Trophoblast cell (in vitro differentiated cells and primary cell): ENCODE measurements around the gene DNM3.

Source experiments
- DNase-seq, 2 donors: peaks; one replicate each; pipeline ENCODE4 v3.0.0-alpha.2; 2016
- H2AFZ ChIP-seq: 2 replicates; pipeline ENCODE4 v1.6.1; 2013; ENCODE audit warnings: low read length, moderate library complexity, mild to moderate bottlenecking; ENCODE audit not compliant: insufficient read depth, poor library complexity
- H2AK5ac ChIP-seq: 2 replicates; pipeline ENCODE4 v1.6.1; 2013; ENCODE audit warnings: mild to moderate bottlenecking, low read length
- H2BK120ac ChIP-seq: 2 replicates; pipeline ENCODE4 v1.6.1; 2013; ENCODE audit warnings: low read length, mild to moderate bottlenecking, moderate library complexity; ENCODE audit not compliant: insufficient read depth, poor library complexity
- H2BK12ac ChIP-seq: 2 replicates; pipeline ENCODE4 v1.6.1; 2013; ENCODE audit warnings: mild to moderate bottlenecking, low read length, moderate library complexity
- H2BK5ac ChIP-seq: 2 replicates; pipeline ENCODE4 v1.6.1; 2013; ENCODE audit warnings: low read length, low read depth, moderate library complexity, mild to moderate bottlenecking; ENCODE audit not compliant: poor library complexity
- H3K14ac ChIP-seq: 2 replicates; pipeline ENCODE4 v1.6.1; 2013; ENCODE audit warnings: mild to moderate bottlenecking, low read length
- H3K18ac ChIP-seq: 2 replicates; pipeline ENCODE4 v1.6.1; 2013; ENCODE audit warnings: mild to moderate bottlenecking, low read length
- H3K23ac ChIP-seq: 2 replicates; pipeline ENCODE4 v1.6.1; 2013; ENCODE audit warnings: low read length
- H3K27ac ChIP-seq: 2 replicates; pipeline ENCODE4 v1.5.1; 2013; ENCODE audit warnings: low read depth, mild to moderate bottlenecking, inconsistent platforms, low read length, moderate library complexity
- H3K27me3 ChIP-seq: 2 replicates; pipeline ENCODE4 v1.6.1; 2013; ENCODE audit warnings: inconsistent platforms, mild to moderate bottlenecking, low read length, moderate library complexity; ENCODE audit not compliant: insufficient read depth
- H3K36me3 ChIP-seq, 2 experiments: 1 replicate in 1 of 2; 2 replicates in 1 of 2; pipeline ENCODE4 v1.6.1; 2013; ENCODE audit warnings: low read length in 2 of 2, mild to moderate bottlenecking in 2 of 2, moderate library complexity in 1 of 2; ENCODE audit not compliant: insufficient read depth in 2 of 2, control insufficient read depth in 1 of 2
- H3K4ac ChIP-seq: 2 replicates; pipeline ENCODE4 v1.6.1; 2013; ENCODE audit warnings: low read depth, mild to moderate bottlenecking, low read length, moderate library complexity
- H3K4me1 ChIP-seq, 2 experiments: 1 replicate in 1 of 2; 2 replicates in 1 of 2; pipeline ENCODE4 v1.6.1; 2013; ENCODE audit warnings: low read length in 2 of 2, mild to moderate bottlenecking in 2 of 2, moderate library complexity in 1 of 2; ENCODE audit not compliant: insufficient read depth in 2 of 2, control insufficient read depth in 1 of 2
- H3K4me2 ChIP-seq: 2 replicates; pipeline ENCODE4 v1.6.1; 2013; ENCODE audit warnings: inconsistent platforms, mild to moderate bottlenecking, low read length, moderate library complexity
- H3K4me3 ChIP-seq: 2 replicates; pipeline ENCODE4 v1.5.1; 2013; ENCODE audit warnings: mild to moderate bottlenecking, low read depth, low read length, inconsistent platforms
- H3K79me1 ChIP-seq: one replicate; pipeline ENCODE4 v1.6.1; 2013; ENCODE audit warnings: low read length
- H3K79me2 ChIP-seq: 2 replicates; pipeline ENCODE4 v1.6.1; 2013; ENCODE audit warnings: low read length, mild to moderate bottlenecking; ENCODE audit not compliant: control insufficient read depth, insufficient read depth, poor library complexity
- H3K9ac ChIP-seq: 2 replicates; pipeline ENCODE4 v1.6.1; 2013; ENCODE audit warnings: mild to moderate bottlenecking, low read length
- H3K9me3 ChIP-seq: 2 replicates; pipeline ENCODE4 v1.6.1; 2013; ENCODE audit warnings: low read depth, mild to moderate bottlenecking, control low read depth, inconsistent platforms, low read length; ENCODE audit not compliant: insufficient read depth
- H4K12ac ChIP-seq: 2 replicates; pipeline ENCODE4 v1.6.1; 2013; ENCODE audit warnings: low read depth, mild to moderate bottlenecking, low read length, moderate library complexity
- H4K8ac ChIP-seq: 2 replicates; pipeline ENCODE4 v1.6.1; 2013; ENCODE audit warnings: low read depth, mild to moderate bottlenecking, low read length, moderate library complexity
- H4K91ac ChIP-seq: one replicate; pipeline ENCODE4 v1.6.1; 2013; ENCODE audit warnings: low read depth, mild to moderate bottlenecking, low read length, moderate library complexity
- WGBS: extraction: QIAGEN DNeasy Blood & Tissue Kit; methylation state at CpG from one replicate; pipeline ENCODE4 v1.1.7; 2013; ENCODE audit warnings: missing lambda C conversion rate; ENCODE audit not compliant: insufficient read length, insufficient coverage; ENCODE audit errors: extremely low coverage; 5-methylcytosine and 5-hydroxymethylcytosine counted together

DNM3 gene

GRCh38 chr1:172254521-172255222 lies 413.4 kb downstream of the DNM3 start:
- no peaks in the 10 kb centered on the region for H3K9me3 ChIP-seq
- H3K18ac ChIP-seq: no peak overlapping the region
- H4K8ac ChIP-seq: no peak overlapping the region
- H3K36me3 ChIP-seq: no peaks in the 10 kb centered on the region
- DNase-seq: peak in 1 of 2 donors; percentile 60
- no peaks in the 10 kb centered on the region for H3K4me1 ChIP-seq
- H3K23ac ChIP-seq: no peak overlapping the region
- H3K27ac ChIP-seq: no peak overlapping the region
- no peak overlapping the region for H4K12ac ChIP-seq
- no peak overlapping the region for H2BK5ac ChIP-seq
- H3K79me1 ChIP-seq: no peaks in the 10 kb centered on the region
- WGBS: no CpG with 5 or more reads among the region's 3 CpGs
- no peak overlapping the region for H2AFZ ChIP-seq
- no peak overlapping the region for H3K9ac ChIP-seq
- H2BK12ac ChIP-seq: no peak overlapping the region
- H3K4me2 ChIP-seq: no peak overlapping the region
- H3K14ac ChIP-seq: no peak overlapping the region
- H2BK120ac ChIP-seq: no peak overlapping the region
- no peak overlapping the region for H4K91ac ChIP-seq
- H3K4ac ChIP-seq: no peak overlapping the region
- no peak overlapping the region for H2AK5ac ChIP-seq
- H3K27me3 ChIP-seq: no peaks in the 10 kb centered on the region
- H3K4me3 ChIP-seq: no peak overlapping the region
- no peaks in the 10 kb centered on the region for H3K79me2 ChIP-seq

DNA sequence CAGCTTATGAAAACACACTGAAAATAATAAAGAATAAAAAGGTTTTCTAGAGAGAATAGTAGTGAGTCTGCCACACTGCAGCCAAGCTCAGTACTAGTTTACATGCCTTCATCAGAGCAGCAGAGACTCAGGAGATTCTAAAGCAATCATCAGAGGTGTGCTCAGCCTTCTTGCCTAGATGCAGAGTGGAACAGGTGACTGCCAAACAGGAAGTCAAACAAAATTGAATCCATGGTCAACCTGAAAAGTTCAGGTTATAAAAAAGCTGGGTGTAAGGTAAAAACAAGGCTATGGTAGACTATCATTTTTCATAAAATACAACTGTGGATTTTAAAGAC lies 413.9 kb downstream of the DNM3 start:
- no peak overlapping the region for H2BK12ac ChIP-seq
- no peak overlapping the region for H4K12ac ChIP-seq
- no peak overlapping the region for H2AK5ac ChIP-seq
- H3K79me1 ChIP-seq: no peaks in the 10 kb centered on the region
- no peak overlapping the region for H2BK5ac ChIP-seq
- no peaks in the 10 kb centered on the region for H3K9me3 ChIP-seq
- H2BK120ac ChIP-seq: no peak overlapping the region
- H4K8ac ChIP-seq: no peak overlapping the region
- H3K4me2 ChIP-seq: no peak overlapping the region
- no peaks in the 10 kb centered on the region for H3K27me3 ChIP-seq
- H3K4me1 ChIP-seq: no peaks in the 10 kb centered on the region
- no peak overlapping the region for H2AFZ ChIP-seq
- H3K14ac ChIP-seq: no peak overlapping the region
- no peak overlapping the region for H3K18ac ChIP-seq
- no peak overlapping the region for H3K4me3 ChIP-seq
- no peak overlapping the region for H3K9ac ChIP-seq
- no peaks in the 10 kb centered on the region for H3K79me2 ChIP-seq
- H3K36me3 ChIP-seq: no peaks in the 10 kb centered on the region
- no peak overlapping the region for H3K4ac ChIP-seq
- H3K23ac ChIP-seq: no peak overlapping the region
- H4K91ac ChIP-seq: no peak overlapping the region
- H3K27ac ChIP-seq: no peak overlapping the region
- no peak for DNase-seq

- Histone ChIP-seq H3K4me1 (no peaks in the 10 kb centered on the region), H3K14ac (no peak overlapping the region), H3K9ac (no peak overlapping the region), H4K8ac (no peak overlapping the region), H2BK120ac (no peak overlapping the region), H3K79me2 (no peaks in the 10 kb centered on the region), H3K4ac (no peak overlapping the region), H3K79me1 (no peaks in the 10 kb centered on the region), H2AK5ac (no peak overlapping the region), H3K23ac (no peak overlapping the region), H2BK12ac (no peak overlapping the region), H3K27ac (no peak overlapping the region), H2BK5ac (no peak overlapping the region), H3K18ac (no peak overlapping the region), H3K27me3 (no peaks in the 10 kb centered on the region), H4K12ac (no peak overlapping the region), H2AFZ (no peak overlapping the region), H3K36me3 (no peaks in the 10 kb centered on the region), H3K4me2 (no peak overlapping the region), H3K9me3 (peaks cover 8% of the 10 kb centered on the region), H4K91ac (no peak overlapping the region), H3K4me3 (no peak overlapping the region)
- WGBS: no CpG with 5 or more reads among the region's 1 CpG
- DNase-seq: no peak
Observed at GRCh38 chr1:172265905-172266304, 424.6 kb downstream of the DNM3 start.

GRCh38 chr1:172266528-172267174 lies 425.4 kb downstream of the DNM3 start:
- H3K27me3 ChIP-seq: no peaks in the 10 kb centered on the region
- H3K23ac ChIP-seq: no peak overlapping the region
- H2AFZ ChIP-seq: no peak overlapping the region
- H2BK5ac ChIP-seq: no peak overlapping the region
- H2BK120ac ChIP-seq: no peak overlapping the region
- H3K9ac ChIP-seq: no peak overlapping the region
- H3K4me1 ChIP-seq: no peaks in the 10 kb centered on the region
- H4K12ac ChIP-seq: no peak overlapping the region
- H3K79me1 ChIP-seq: no peaks in the 10 kb centered on the region
- no peak overlapping the region for H3K27ac ChIP-seq
- H2BK12ac ChIP-seq: no peak overlapping the region
- H4K91ac ChIP-seq: no peak overlapping the region
- no peak overlapping the region for H3K4me3 ChIP-seq
- no peak overlapping the region for H3K18ac ChIP-seq
- no peak overlapping the region for H2AK5ac ChIP-seq
- no peaks in the 10 kb centered on the region for H3K36me3 ChIP-seq
- H3K79me2 ChIP-seq: no peaks in the 10 kb centered on the region
- H3K4ac ChIP-seq: no peak overlapping the region
- no peak overlapping the region for H3K4me2 ChIP-seq
- DNase-seq: no peak
- H3K14ac ChIP-seq: no peak overlapping the region
- no peak overlapping the region for H4K8ac ChIP-seq
- WGBS: no CpG with 5 or more reads among the region's 1 CpG
- H3K9me3 ChIP-seq: peaks cover 5% of the 10 kb centered on the region
